Measurements from ENCODE around the gene TCEAL6.
"Not testable (repeated sequence)": the region's sequence is repeated elsewhere in the genome, so short reads cannot be mapped to it uniquely, and the experiment has no call there.

Gene TCEAL6

GRCh38 chrX:102142274-102142673 lies at the start of gene TCEAL6:
Gene TCEAL6 (minus strand): TSS chrX:102142481.
- DNase-seq: not testable (repeated sequence)

DNA sequence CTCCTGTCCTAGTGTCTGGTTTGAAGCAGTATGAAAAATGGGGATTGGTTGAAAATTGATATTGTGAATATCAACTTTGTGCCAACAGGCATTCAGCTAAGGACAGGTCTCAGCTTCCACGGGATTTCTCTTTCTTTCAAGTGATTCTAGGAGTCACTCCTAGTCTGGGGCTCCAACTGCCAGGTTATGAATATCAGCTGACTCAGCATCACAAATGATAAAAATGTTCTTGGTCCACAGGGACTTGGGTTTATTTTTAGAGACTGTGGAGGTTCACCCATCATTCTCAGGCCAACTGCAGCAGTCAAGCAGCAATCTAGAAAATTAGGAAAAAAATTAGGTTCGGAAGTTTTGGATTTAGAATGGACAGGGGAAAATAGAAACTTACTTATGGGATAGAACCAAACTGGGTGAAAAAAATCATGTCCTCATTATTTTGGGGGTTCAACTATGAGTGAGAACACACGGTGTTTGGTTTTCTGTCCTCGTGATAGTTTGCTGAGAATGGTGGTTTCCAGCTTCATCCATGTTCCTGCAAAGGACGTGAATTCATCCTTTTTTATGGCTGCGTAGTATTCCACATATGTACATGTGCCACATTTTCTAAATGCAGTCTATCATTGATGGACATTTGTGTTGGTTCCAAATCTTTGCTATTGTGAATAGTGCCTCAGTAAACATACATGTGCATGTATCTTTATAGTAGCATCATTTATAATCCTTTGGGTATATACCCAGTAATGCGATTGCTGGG lies 43.9 kb upstream of the TCEAL6 start:
- DNase-seq: no peak

GRCh38 chrX:102155806-102156179 lies 13.5 kb upstream of the TCEAL6 start, which contains the start of gene BEX5:
Gene BEX5 (minus strand): TSS chrX:102155977. CDS start chrX:102154265, 1,712 bp downstream.
- DNase-seq: peak; percentile 84

- DNase-seq: peak; percentile 41
Observed at GRCh38 chrX:102154900-102155805, 12.9 kb upstream of the TCEAL6 start.

- DNase-seq: peak; percentile 48
Observed at GRCh38 chrX:102154218-102154860, 12.1 kb upstream of the TCEAL6 start.

GRCh38 chrX:102141631-102142030 lies 650 bp downstream of the TCEAL6 start:
- not testable (repeated sequence) for DNase-seq

GRCh38 chrX:102140876-102141275 lies 1.4 kb downstream of the TCEAL6 start:
- DNase-seq: not testable (repeated sequence)

GRCh38 chrX:102138064-102138463 lies 4.2 kb downstream of the TCEAL6 start:
- DNase-seq: no peak

DNA sequence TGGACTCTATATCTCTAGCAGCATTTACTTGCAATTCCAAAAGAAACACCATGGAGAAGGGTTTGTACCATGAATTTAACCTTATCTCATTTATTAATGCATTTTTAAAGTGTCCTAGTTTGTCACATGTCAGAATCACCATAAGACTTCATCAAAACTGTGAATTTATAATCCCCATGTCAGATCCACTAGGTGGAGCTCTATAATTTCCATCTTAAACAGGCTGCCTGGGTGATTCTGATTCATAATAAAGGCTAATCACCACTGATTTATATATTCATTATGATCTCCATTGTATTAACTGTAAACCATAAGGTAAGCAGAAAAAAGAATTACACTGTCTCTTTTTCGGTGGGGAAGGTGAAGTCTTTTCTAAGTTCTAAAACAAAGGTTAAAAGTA lies 12.8 kb downstream of the TCEAL6 start:
- DNase-seq: peak; percentile 36

- no peak for DNase-seq
Observed at GRCh38 chrX:102126863-102127262, 15.4 kb downstream of the TCEAL6 start.

DNA sequence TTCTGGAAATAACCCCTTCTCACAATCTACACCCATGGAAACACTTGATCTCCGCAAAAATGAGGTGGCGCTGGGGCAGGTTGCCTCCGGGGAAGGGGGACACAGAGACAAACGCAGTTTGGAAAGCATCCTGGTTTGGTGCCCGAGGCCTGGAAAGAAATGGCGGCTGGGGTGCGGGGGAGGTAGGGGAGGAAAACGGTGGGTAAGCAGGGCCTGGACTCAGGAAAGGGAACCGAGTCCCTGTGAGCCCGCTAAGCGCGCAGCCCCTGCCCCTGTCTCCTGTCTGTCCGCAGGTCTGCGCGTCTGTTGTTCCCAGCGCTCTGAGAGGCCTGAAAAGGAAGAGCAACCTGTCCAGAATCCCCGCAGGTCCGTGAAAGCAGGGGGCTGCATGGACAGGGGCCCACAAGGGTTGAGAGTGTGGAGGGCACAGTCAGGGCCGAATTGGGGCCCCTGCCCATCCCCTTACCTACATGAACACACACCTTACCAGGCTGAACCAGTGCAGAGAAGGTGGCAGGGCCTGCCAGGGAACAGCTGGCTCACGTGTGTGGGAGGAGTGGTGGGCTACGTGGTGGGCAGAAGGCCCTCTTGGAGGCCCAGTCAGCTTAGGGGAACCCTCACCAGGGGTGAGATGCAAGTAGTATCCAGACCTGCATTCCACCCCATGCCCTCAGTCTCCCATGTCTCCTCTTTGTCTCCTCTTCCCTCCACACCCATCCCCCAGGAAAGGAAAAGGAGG lies 16.0 kb downstream of the TCEAL6 start:
- not testable (repeated sequence) for DNase-seq

- DNase-seq: peak; percentile 52
Observed at GRCh38 chrX:102125436-102125835, 16.8 kb downstream of the TCEAL6 start, which contains the start of gene TCEAL2. Gene TCEAL2 (plus strand): TSS chrX:102125679. CDS start chrX:102126831, 1,152 bp downstream.

GRCh38 chrX:102125014-102125413 lies 17.3 kb downstream of the TCEAL6 start:
- not testable (repeated sequence) for DNase-seq

DNA sequence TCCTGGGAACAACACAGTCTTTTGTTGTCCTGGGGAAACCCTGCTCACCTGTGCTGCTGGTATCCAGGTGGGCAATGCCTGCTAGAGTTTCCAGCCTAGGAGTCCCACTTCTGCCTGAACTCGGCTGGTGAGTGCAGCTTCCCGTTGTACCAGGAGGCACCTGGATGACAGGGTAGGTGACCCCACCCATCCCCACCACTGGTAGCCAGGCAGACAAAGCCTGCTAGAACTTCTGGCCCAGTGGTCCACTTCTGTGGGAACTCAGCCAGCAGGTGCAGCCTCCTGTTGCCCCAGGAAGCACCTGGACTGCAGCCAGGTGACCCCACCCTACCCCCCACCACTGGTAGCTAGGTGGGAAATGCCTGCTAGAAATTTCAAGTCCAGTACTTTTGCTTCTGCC lies 26.5 kb downstream of the TCEAL6 start:
- no peak for DNase-seq

GRCh38 chrX:102113367-102113766 lies 28.9 kb downstream of the TCEAL6 start:
- DNase-seq: no peak
